AG09309 (cell line): ENCODE results near the gene GNAQ.
A peak's percentile ranks its signal among the peaks of the same experiment; 100 is the strongest.
"Not testable (repeated sequence)": the region's sequence is repeated elsewhere in the genome, so short reads cannot be mapped to it uniquely, and the experiment has no call there.

Experiments used
- DNase-seq: peaks from one replicate; pipeline ENCODE4 v3.0.0-alpha.2; 2010; ENCODE audit warnings: low read depth
- H3K4me3 ChIP-seq: 2 replicates; pipeline ENCODE4 v1.5.1; 2011; ENCODE audit warnings: mild to moderate bottlenecking, low read depth, low read length, moderate library complexity; ENCODE audit not compliant: control insufficient read depth
- CTCF ChIP-seq: IDR thresholded peaks from 2 replicates; pipeline ENCODE4 v1.5.1; 2011; ENCODE audit warnings: mild to moderate bottlenecking, low read depth, low read length, inconsistent platforms; ENCODE audit not compliant: insufficient read depth, control insufficient read depth; ENCODE audit errors: missing control alignments

The GNAQ gene

GRCh38 chr9:77866878-77867277 is 164.7 kb downstream of the GNAQ start:
- DNase-seq = no peak
- no peak for TF ChIP-seq CTCF
- H3K4me3 ChIP-seq = no peak overlapping the region

- TF ChIP-seq CTCF = no peak
These were observed 166.1 kb downstream of the GNAQ start for GRCh38 chr9:77865385-77866047.

GRCh38 chr9:77864211-77864889 is 167.3 kb downstream of the GNAQ start:
- no peak for DNase-seq
- peak; percentile 2 for TF ChIP-seq CTCF
- H3K4me3 ChIP-seq = no peak overlapping the region

More at GRCh38 chr9:77865385-77866047, 166.1 kb downstream of the GNAQ start:
- no peak for DNase-seq
- H3K4me3 ChIP-seq = no peak overlapping the region

GRCh38 chr9:77863638-77864037 is 168.0 kb downstream of the GNAQ start:
- H3K4me3 ChIP-seq, DNase-seq: not testable (repeated sequence)

GRCh38 chr9:77860953-77861352 is 170.7 kb downstream of the GNAQ start:
- DNase-seq, H3K4me3 ChIP-seq: not testable (repeated sequence)

GRCh38 chr9:77857513-77858259 is 173.9 kb downstream of the GNAQ start:
- no peak overlapping the region for H3K4me3 ChIP-seq
- no peak for DNase-seq
- no peak for TF ChIP-seq CTCF

GRCh38 chr9:77856615-77857014 is 175.0 kb downstream of the GNAQ start:
- no peak for DNase-seq
- TF ChIP-seq CTCF = no peak
- H3K4me3 ChIP-seq = no peak overlapping the region
